ENCODE measurements around the gene ULK2. TPM values are rescaled to one million over a fixed set of nuclear protein-coding genes. Genes with fewer than 3 reads are reported as not detected.

ULK2 gene
- 10.4 and 11.9 TPM in 2 replicates for total RNA-seq

DNA sequence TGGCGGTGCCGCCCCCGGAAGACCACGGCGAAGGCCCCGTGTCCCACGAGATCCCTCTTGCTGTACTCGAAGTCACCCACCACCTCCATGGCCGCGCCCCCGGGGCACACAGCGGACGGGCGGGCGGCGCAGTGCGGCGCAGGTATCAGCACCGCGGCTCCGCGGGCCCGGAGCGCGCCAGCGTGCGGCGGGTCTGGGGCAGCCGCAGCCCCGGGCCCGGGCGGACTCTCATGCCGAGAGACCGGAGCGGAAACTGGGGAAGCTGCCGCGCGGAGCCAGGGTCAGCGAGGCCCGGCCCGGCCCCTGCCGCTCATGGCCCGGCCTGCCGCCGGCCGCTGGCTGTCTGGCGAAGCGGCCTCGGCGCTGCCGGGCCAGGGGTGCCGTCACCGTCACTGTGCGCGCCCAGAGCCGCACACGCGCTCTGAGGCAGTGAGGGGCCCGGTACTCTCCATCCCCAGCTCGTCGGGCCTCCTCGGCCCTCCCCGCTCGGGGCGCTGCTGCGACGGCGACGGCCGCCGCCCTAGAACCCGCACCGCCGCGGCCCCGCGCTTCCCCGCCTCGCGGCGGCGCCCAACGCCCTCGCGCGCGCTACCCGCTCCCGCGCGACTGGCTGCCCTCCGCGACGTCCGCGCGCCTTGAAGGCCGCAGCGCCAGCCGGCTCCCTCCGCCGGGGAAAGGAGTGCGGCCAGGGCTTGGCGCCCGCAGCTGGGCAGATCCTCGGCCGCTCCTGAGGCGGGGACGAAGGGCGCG lies at the start of gene ULK2:
Gene ULK2, minus strand, starts transcription at position 608 of the 750 bp plus-strand sequence. Its CDS starts 519 bp downstream, at position 89.

DNA sequence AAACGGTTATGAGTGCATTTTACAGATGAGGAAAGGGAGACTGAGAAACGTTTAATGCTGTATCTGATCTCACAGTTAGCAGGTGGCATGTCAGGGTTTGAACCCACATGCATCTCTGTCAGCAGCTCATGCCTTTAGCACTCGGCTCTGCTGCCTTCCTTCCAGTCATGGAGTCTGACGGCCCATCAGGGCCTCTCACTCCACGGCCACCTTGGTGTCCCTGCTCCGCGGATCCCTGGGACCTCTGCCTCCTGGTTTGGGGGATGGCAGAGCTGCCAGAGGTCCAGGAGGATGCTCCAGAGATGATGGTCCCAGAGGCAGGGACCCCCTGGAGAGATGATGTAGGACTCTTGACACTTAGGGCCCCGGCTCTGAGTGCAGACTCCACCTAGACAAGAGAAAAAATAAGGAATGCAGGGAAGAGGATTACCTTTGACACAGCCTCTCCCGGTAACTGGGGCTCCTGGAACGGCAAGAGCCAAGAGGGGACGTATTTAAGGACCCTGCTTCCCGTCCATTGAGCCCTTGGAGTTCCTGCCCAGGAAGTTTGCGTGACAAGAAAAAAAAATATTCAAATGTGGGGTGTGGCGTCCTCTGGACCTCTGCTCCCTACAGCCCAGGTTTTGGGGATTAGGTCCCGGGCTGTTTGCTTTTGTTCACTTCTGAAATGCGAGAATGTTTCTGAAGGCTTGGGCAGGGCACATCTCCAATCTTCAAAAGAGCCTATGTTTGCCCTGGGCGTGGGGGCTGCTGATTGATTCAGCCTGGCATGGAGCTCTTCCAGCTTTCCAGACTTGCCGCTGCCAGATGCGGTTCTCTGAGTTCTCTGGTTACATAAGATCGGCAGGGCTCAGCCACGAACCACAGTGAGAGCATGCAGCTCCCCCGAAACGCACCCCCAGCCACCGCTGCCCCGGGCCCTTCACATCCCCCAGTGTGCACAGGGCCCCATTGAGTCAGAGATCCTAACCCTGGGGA lies 119.6 kb downstream of the ULK2 start, which contains the start of gene ALDH3A1:
Gene ALDH3A1, minus strand, starts transcription at position 470 of the 978 bp plus-strand sequence. CDS start 3,169 bp downstream, outside the sequence.

Other genes starting within 250 kb of the ULK2 start
- gene ALDH3A2, start 219.2 kb downstream of the ULK2 start, total RNA-seq, result 81.9 and 135 TPM in 2 replicates
- not detected in 2 replicates for gene SLC47A2, start 151.4 kb downstream of the ULK2 start, total RNA-seq
- 0.73 and 4.0 TPM in 2 replicates for gene ALDH3A1, start 119.6 kb downstream of the ULK2 start, total RNA-seq
- gene AKAP10, start 109.9 kb upstream of the ULK2 start, total RNA-seq, result 13.0 and 13.3 TPM in 2 replicates
- 31.3 and 36.0 TPM in 2 replicates for gene SPECC1, start 141.4 kb upstream of the ULK2 start, total RNA-seq